A673 (cell line): ENCODE measurements around the gene MINDY4. TPM values are rescaled to one million over a fixed set of nuclear protein-coding genes. Genes with fewer than 3 reads are reported as not detected.

Experiments used
- BruUV-seq: library from RNA; stranded (reverse); fragments of 400-500 nt; replicated peaks from 2 replicates; lab custom pipeline; 2021; lab: Mats Ljungman, UMichigan
- CTCF ChIA-PET: fragments of 300-600 bp; sonication (Branson Sonifier 250); formaldehyde crosslinking; loops from one replicate; lab custom pipeline; 2022; ENCODE audit warnings: antibody characterized with exemption; lab: Charles Lee
- POLR2A ChIA-PET: fragments of 300-600 bp; sonication (Branson Sonifier 250); formaldehyde crosslinking; loops from one replicate; lab custom pipeline; 2022; ENCODE audit warnings: antibody characterized with exemption; ENCODE audit not compliant: low non-redundant PET; lab: Charles Lee
- DNase-seq: peaks from one replicate; pipeline ENCODE4 v3.0.0-alpha.2; 2015; ENCODE audit warnings: low spot score
- H3K27ac ChIP-seq: fragments of 200-600 bp; sonication (generic); 2 replicates; pipeline ENCODE4 v1.5.1; 2016; ENCODE audit warnings: mixed run types, low read depth, mild to moderate bottlenecking, mixed read lengths, antibody characterized with exemption, low read length; ENCODE audit not compliant: poor library complexity, severe bottlenecking
- H3K27me3 ChIP-seq: fragments of 200-600 bp; sonication (generic); replicated peaks from 2 replicates; pipeline ENCODE4 v1.6.1; 2017; ENCODE audit warnings: mixed run types, low read depth, mild to moderate bottlenecking, mixed read lengths, antibody characterized with exemption, low read length; ENCODE audit not compliant: insufficient read depth, poor library complexity
- H3K36me3 ChIP-seq: fragments of 200-600 bp; sonication (generic); 2 replicates; pipeline ENCODE4 v1.6.1; 2016; ENCODE audit warnings: mixed run types, mild to moderate bottlenecking, mixed read lengths, antibody characterized with exemption, low read length; ENCODE audit not compliant: insufficient read depth, poor library complexity, severe bottlenecking
- H3K4me1 ChIP-seq: fragments of 200-600 bp; sonication (generic); 2 replicates; pipeline ENCODE4 v1.6.1; 2017; ENCODE audit warnings: mixed run types, mild to moderate bottlenecking, mixed read lengths, antibody characterized with exemption, low read length; ENCODE audit not compliant: insufficient read depth, poor library complexity, severe bottlenecking
- H3K4me3 ChIP-seq: fragments of 200-600 bp; sonication (generic); 2 replicates; pipeline ENCODE4 v1.5.1; 2016; ENCODE audit warnings: low read depth, mixed run types, mild to moderate bottlenecking, mixed read lengths, low read length; ENCODE audit not compliant: poor library complexity, severe bottlenecking
- H3K9me3 ChIP-seq: fragments of 200-600 bp; sonication (generic); 2 replicates; pipeline ENCODE4 v1.6.1; 2016; ENCODE audit warnings: mixed run types, low read depth, mild to moderate bottlenecking, mixed read lengths, antibody characterized with exemption, low read length; ENCODE audit not compliant: poor library complexity, severe bottlenecking
- CTCF ChIP-seq: fragments of 300-800, 200-600 bp; sonication (generic); conservative IDR thresholded peaks from 2 replicates; pipeline ENCODE4 v1.5.1; 2017; ENCODE audit warnings: low read depth, mild to moderate bottlenecking, antibody characterized with exemption, low read length, moderate library complexity, mixed read lengths
- EZH2 ChIP-seq: fragments of 200-600 bp; sonication (generic); IDR thresholded peaks from 2 replicates; pipeline ENCODE4 v1.6.1; 2017; ENCODE audit warnings: borderline replicate concordance, low read depth, mild to moderate bottlenecking, mixed read lengths, antibody characterized with exemption, low read length; ENCODE audit not compliant: poor library complexity, severe bottlenecking
- intact Hi-C: fragments of 100-400 bp; cut with micrococcal nuclease; formaldehyde crosslinking; loops from one replicate; pipeline ENCODE4 v1.10.0; 2022; ENCODE audit not compliant: unreplicated experiment
- total RNA-seq: library from RNA; stranded (reverse); gene quantifications from 2 replicates; pipeline ENCODE4 v1.2.3, GENCODE V29; 2021

The MINDY4 gene
- total RNA-seq, 1 experiment from 2014 or later = 3.8 TPM

GRCh38 chr7:30866939-30867338, 95.7 kb downstream of the MINDY4 start:
- POLR2A ChIA-PET = no interaction called here

GRCh38 chr7:30867483-30867882, 96.3 kb downstream of the MINDY4 start:
- Histone ChIP-seq H3K9me3 (no peaks in the 10 kb centered on the region), H3K4me1 (no peaks in the 10 kb centered on the region), H3K27ac (no peak overlapping the region), H3K36me3 (no peaks in the 10 kb centered on the region), H3K27me3 (no peaks in the 10 kb centered on the region), H3K4me3 (no peak overlapping the region)
- TF ChIP-seq CTCF (no peak), EZH2 (no peak)
- ChIA-PET CTCF (no interaction called here), POLR2A (no interaction called here)
- DNase-seq = no peak
- BruUV-seq = no TSS peak
- intact Hi-C loops = no loop called here

More at GRCh38 chr7:30866939-30867338, 95.7 kb downstream of the MINDY4 start:
- no peak for DNase-seq
- H3K36me3 ChIP-seq = no peaks in the 10 kb centered on the region
- CTCF ChIA-PET = no interaction called here
- H3K4me1 ChIP-seq = no peaks in the 10 kb centered on the region
- no TSS peak for BruUV-seq
- no peak overlapping the region for H3K27ac ChIP-seq
- TF ChIP-seq EZH2 = no peak
- no peak for TF ChIP-seq CTCF
- H3K4me3 ChIP-seq = no peak overlapping the region
- no peaks in the 10 kb centered on the region for H3K9me3 ChIP-seq
- intact Hi-C loops = no loop called here
- H3K27me3 ChIP-seq = no peaks in the 10 kb centered on the region

- DNase-seq = peak; percentile 39
- CTCF ChIA-PET = no interaction called here
Observed at GRCh38 chr7:30869794-30870611, 98.8 kb downstream of the MINDY4 start.

More at GRCh38 chr7:30869794-30870611, 98.8 kb downstream of the MINDY4 start:
- Histone ChIP-seq H3K27me3 (no peaks in the 10 kb centered on the region), H3K4me3 (no peak overlapping the region), H3K27ac (no peak overlapping the region), H3K9me3 (no peaks in the 10 kb centered on the region), H3K36me3 (no peaks in the 10 kb centered on the region), H3K4me1 (no peaks in the 10 kb centered on the region)
- BruUV-seq = no TSS peak
- intact Hi-C loops = no loop called here
- POLR2A ChIA-PET = no interaction called here
- TF ChIP-seq EZH2 (no peak), CTCF (no peak)
